Calu3 (cell line): ENCODE measurements around the gene ASIC2. TPM values are rescaled to one million over a fixed set of nuclear protein-coding genes. Genes with fewer than 3 reads are reported as not detected.

Experiments used
- BruUV-seq: library from RNA; stranded (reverse); fragments of 400-500 nt; replicated peaks from 2 replicates; lab custom pipeline; 2021; lab: Mats Ljungman, UMichigan
- CTCF ChIA-PET: fragments of 300-600 bp; sonication (Branson Sonifier 250); formaldehyde crosslinking; loops from one replicate; lab custom pipeline; 2022; ENCODE audit warnings: antibody characterized with exemption; lab: Charles Lee
- DNase-seq: peaks from one replicate; pipeline ENCODE4 v3.0.0; 2022
- H3K27ac Mint-ChIP-seq: one replicate; pipeline ENCODE4 v1.8.0; 2022; ENCODE audit warnings: mixed read lengths; ENCODE audit not compliant: unreplicated experiment
- H3K27me3 Mint-ChIP-seq: one replicate; pipeline ENCODE4 v1.8.0; 2022; ENCODE audit warnings: mixed read lengths; ENCODE audit not compliant: unreplicated experiment
- H3K36me3 Mint-ChIP-seq: one replicate; pipeline ENCODE4 v1.8.0; 2022; ENCODE audit warnings: mild to moderate bottlenecking, moderate library complexity, mixed read lengths; ENCODE audit not compliant: insufficient read depth, unreplicated experiment
- H3K4me1 Mint-ChIP-seq: one replicate; pipeline ENCODE4 v1.8.0; 2022; ENCODE audit warnings: mild to moderate bottlenecking, low read depth, mixed read lengths; ENCODE audit not compliant: unreplicated experiment
- H3K4me3 Mint-ChIP-seq: one replicate; pipeline ENCODE4 v1.8.0; 2022; ENCODE audit warnings: mild to moderate bottlenecking, low read depth, moderate library complexity, mixed read lengths; ENCODE audit not compliant: unreplicated experiment
- H3K9me3 Mint-ChIP-seq: one replicate; pipeline ENCODE4 v1.8.0; 2022; ENCODE audit warnings: low read depth, mixed read lengths; ENCODE audit not compliant: unreplicated experiment
- intact Hi-C: fragments of 100-400 bp; cut with micrococcal nuclease; formaldehyde crosslinking; loops from one replicate; pipeline ENCODE4 v1.10.0; 2022; ENCODE audit not compliant: unreplicated experiment
- total RNA-seq: library from RNA; stranded (reverse); gene quantifications from 2 replicates; pipeline ENCODE4 v1.2.3, GENCODE V29; 2022
- TF ChIP-seq, protein P1 (sequence below): fragments of 200-600 bp; IDR thresholded peaks from one replicate; pipeline ENCODE4 v1.8.0; 2022; ENCODE audit warnings: antibody characterized with exemption; ENCODE audit not compliant: unreplicated experiment

The ASIC2 gene
- total RNA-seq, 1 experiment from 2014 or later, result not detected

DNA sequence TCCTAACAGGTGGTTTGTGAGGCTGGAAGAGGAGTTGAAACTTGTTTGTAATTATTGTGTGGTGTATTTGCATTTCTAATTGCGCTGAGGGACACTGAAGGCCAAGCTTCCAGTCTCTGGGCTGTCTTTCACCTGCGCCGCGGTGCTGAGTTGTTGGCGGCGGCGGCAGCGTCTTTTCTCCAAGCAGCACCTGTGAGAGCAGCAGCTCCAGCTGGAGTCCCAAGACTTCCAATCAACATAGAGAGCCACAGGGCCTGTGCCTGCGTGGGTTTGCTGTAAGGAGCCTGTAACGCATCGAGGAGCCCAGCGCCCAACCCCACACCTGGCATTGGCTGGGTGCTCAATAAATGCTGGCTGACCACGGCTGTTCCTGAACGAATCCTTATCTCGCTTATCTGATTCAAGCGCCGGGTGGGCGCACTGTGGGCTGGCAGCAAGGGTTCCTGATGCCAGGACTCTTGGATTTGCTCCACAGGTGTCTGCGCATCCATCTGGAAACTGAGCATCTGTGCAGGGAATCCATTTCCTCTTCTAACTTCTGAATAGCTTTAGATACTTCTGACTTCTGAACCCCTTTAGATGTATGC is 138.1 kb downstream of the ASIC2 start:
- CTCF ChIA-PET, result no interaction called here
- Mint-ChIP-seq H3K4me3 (no peak overlapping the region), H3K4me1 (no peaks in the 10 kb centered on the region), H3K27me3 (peaks cover 39% of the 10 kb centered on the region), H3K27ac (no peak overlapping the region), H3K9me3 (no peaks in the 10 kb centered on the region), H3K36me3 (no peaks in the 10 kb centered on the region)
- BruUV-seq, result no TSS peak
- TF ChIP-seq, protein P1, sequence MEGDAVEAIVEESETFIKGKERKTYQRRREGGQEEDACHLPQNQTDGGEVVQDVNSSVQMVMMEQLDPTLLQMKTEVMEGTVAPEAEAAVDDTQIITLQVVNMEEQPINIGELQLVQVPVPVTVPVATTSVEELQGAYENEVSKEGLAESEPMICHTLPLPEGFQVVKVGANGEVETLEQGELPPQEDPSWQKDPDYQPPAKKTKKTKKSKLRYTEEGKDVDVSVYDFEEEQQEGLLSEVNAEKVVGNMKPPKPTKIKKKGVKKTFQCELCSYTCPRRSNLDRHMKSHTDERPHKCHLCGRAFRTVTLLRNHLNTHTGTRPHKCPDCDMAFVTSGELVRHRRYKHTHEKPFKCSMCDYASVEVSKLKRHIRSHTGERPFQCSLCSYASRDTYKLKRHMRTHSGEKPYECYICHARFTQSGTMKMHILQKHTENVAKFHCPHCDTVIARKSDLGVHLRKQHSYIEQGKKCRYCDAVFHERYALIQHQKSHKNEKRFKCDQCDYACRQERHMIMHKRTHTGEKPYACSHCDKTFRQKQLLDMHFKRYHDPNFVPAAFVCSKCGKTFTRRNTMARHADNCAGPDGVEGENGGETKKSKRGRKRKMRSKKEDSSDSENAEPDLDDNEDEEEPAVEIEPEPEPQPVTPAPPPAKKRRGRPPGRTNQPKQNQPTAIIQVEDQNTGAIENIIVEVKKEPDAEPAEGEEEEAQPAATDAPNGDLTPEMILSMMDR, result no peak
- intact Hi-C loops, result no loop called here
- no peak for DNase-seq

DNA sequence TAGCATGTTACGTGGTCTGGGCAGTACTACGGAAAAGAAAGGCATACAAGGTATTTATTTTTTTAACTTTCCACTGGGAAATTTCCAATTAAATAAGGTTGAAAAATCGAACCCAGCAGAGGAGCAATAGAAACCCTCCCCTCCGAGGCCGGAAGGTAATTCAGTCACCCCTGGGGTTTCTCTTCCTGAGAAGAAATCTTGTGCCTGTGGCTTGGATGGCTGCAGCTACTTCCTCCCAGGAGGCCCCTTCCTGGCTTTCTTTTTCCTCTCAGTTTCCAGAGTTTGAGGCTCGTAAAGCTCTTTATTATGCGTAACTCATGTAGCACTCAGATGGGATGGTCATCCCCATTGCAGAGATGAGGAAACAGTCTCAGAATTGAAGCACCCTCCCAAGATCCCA is 140.3 kb downstream of the ASIC2 start:
- no peaks in the 10 kb centered on the region for H3K36me3 Mint-ChIP-seq
- TF ChIP-seq, protein P1, result no peak
- no peak for DNase-seq
- no peaks in the 10 kb centered on the region for H3K9me3 Mint-ChIP-seq
- H3K4me1 Mint-ChIP-seq, result no peaks in the 10 kb centered on the region
- CTCF ChIA-PET, result no interaction called here
- intact Hi-C loops, result no loop called here
- peaks cover 29% of the 10 kb centered on the region for H3K27me3 Mint-ChIP-seq
- H3K4me3 Mint-ChIP-seq, result no peak overlapping the region
- H3K27ac Mint-ChIP-seq, result no peak overlapping the region
- no TSS peak for BruUV-seq

DNA sequence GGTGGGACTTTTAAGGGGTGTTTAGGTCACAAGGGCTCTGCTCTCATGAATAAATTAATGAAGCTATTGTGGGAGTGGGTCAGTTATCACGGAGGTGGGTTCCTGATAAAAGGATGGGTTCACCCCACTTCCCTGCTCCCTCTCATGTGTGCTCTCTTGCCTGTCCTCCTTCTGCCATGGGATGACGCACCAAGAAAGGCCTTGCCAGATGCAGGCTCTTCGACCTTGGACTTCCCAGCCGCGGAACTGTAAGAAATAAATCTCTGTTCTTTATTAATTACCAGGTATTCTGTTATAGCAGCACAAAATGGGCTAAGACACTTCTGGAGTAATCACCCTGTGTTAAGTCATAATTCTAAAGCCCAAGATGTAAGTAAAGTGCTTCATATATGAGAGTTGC is 141.5 kb downstream of the ASIC2 start:
- no TSS peak for BruUV-seq
- TF ChIP-seq, protein P1, result no peak
- Mint-ChIP-seq H3K27me3 (peaks cover 30% of the 10 kb centered on the region), H3K27ac (no peak overlapping the region), H3K9me3 (no peaks in the 10 kb centered on the region), H3K4me1 (no peaks in the 10 kb centered on the region), H3K36me3 (no peaks in the 10 kb centered on the region), H3K4me3 (no peak overlapping the region)
- DNase-seq, result no peak
- CTCF ChIA-PET, result interaction anchor here (0.9 kb wide), 1 partner anchor 10 kb away, joined by 3 read pairs; no protein-coding TSS in a partner anchor
- intact Hi-C loops, result no loop called here

DNA sequence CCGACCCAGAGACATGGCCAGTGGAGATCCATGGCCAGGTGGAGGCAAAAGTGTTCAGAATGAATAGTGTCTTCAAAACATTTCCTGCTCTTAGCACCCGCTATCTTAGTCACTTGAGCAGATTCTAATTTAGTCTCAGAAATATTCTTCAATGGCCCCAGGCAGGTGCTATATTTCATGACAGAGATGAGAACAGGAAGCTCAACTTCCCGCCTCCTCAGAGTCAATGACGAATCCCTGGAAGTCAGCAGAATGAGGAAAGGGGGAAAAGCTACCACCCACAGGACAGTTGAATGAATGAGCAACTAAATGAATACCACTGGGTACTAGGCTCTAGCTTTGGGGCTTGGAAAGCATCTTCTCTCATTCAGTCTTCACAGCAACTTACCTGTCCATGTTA is 147.2 kb downstream of the ASIC2 start:
- no peaks in the 10 kb centered on the region for H3K9me3 Mint-ChIP-seq
- no peak for DNase-seq
- H3K27me3 Mint-ChIP-seq, result peaks cover 33% of the 10 kb centered on the region
- intact Hi-C loops, result no loop called here
- H3K4me3 Mint-ChIP-seq, result no peak overlapping the region
- no peak overlapping the region for H3K27ac Mint-ChIP-seq
- BruUV-seq, result no TSS peak
- no peaks in the 10 kb centered on the region for H3K4me1 Mint-ChIP-seq
- TF ChIP-seq, protein P1, result no peak
- CTCF ChIA-PET, result interaction anchor here (0.5 kb wide), 1 partner anchor 142 kb away, joined by 3 read pairs; no protein-coding TSS in a partner anchor
- no peaks in the 10 kb centered on the region for H3K36me3 Mint-ChIP-seq
